Activated CD8-positive, alpha-beta memory T cell treated with anti-CD3 and anti-CD28 coated beads, Interleukin-2, amount 50 U/mL, for 4 hours (primary cell): Measurements from ENCODE around the gene SIRT6.
"Not testable (repeated sequence)": the region's sequence is repeated elsewhere in the genome, so short reads cannot be mapped to it uniquely, and the experiment has no call there.

Source experiments
- DNase-seq: peaks from one replicate; pipeline ENCODE4 v3.0.0-alpha.2; 2020

SIRT6 gene

DNA sequence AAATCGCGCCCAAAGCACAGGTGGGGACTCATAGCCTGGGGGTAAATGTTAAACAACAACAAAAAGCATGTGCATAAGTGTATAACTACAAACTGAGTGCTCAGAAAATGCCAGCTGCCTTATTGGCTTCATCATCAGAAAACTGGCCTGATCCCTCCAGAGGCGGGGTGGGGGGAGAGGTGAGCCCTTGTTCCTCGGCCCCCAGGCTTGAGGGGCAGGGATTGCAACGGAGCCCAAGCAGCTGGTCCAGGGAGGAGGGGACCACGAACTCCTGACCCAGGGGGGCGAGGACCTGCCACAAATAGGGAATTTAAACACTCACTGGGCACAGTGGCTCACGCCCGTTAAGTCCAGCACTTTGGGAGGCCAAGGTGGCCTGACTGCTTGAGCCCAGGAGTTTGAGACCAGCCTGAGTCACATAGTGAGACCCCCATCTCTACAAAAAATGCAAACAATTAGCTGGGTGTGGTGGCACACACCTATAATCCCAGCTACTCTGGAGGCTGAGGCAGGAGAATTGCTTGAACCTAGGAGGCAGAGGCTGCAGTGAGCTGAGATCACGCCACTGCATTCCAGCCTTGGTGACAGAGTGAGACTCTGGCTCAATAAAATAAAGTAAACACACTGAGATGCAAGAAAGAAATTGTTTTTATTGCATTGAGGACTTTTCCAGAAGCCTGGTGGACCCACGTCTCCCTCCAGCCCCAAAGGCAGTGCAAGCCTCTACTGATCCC lies 8.7 kb downstream of the SIRT6 start:
- DNase-seq = no peak

DNA sequence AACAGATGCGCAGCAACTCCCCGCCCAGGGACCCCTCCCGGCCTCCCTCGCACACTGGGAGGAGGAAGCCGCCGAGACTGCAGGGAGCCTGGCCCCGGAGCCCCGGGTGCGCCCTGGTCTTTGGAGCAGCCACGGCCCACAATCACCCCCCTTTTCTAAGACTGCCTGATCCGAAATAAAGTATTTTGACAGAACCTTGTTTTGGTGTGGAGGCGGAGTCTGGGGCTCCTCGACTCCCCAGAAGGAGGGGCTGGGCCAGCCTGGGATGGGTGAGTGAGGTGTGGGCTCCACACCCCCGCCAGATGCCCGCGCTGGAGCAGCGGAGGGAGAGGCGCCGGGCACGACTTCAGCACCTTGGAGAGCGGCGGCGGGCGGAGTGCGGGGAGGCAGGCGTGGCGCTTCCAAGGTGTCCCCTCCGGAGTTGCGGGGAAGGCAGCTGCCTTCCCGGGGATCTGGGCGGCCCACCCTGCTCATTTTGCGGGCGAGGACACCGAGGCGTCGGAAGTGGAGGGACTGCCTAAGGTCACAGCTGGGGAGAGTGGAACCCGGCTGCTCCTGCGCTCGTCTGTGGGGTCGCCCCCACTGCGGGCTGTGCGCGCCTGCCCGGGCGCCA lies 9.4 kb downstream of the SIRT6 start:
- peak; percentile 67 for DNase-seq

- DNase-seq = no peak
Measured at GRCh38 chr19:4171676-4172075, 10.7 kb downstream of the SIRT6 start.

- no peak for DNase-seq
Measured at GRCh38 chr19:4164262-4164661, 18.1 kb downstream of the SIRT6 start.

DNA sequence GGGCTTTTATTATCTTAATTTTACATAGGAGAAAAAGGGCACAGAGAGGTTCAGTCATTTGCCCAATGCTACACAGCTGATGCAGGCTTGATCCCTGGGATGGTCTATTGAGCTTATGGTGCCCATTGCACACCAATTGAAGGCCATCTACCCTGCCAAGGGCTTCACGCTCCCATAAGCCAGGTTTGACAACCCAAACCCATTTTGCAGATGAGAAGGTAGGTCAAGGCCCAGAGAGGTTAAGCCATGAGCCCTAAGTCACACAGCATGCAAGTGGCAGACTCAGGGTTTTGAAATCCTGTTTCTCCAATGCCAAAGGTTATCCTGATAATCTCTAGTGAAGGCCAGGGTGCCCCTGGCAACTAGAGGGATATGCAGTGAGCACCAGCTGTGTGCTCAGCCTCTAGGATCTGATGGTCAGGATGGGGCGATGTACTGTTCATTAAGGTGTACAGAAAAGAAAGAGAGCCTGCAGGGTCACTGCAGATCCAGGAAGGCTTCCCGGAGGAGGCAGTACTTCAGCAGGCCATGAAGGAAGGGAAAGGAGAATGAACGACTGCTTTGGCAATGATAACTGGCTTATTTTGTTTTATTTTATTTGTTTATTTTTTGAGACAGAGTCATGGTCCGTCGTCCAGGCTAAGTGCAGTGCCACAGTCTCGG lies 20.8 kb downstream of the SIRT6 start:
- DNase-seq = no peak

DNA sequence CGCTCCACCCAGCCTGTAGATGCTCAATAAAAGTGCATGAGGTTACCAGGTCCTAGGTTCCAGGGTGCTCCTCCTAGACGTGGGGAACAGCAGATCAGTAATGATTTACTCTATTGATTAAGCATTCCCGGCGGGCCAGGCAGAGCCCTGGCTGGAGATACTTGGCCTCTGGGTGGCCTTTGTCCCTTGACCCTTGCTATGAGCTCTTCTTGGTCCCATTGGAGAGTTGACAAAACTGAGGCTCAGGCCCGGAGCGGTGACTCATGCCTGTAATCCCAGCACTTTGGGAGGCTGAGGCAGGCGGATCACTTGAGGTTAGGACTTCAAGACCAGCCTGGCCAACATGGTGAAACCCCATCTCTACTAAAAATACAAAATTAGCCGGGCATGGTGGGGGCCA lies 24.4 kb downstream of the SIRT6 start:
- not testable (repeated sequence) for DNase-seq

GRCh38 chr19:4157164-4157563 lies 25.2 kb downstream of the SIRT6 start:
- DNase-seq = no peak

DNA sequence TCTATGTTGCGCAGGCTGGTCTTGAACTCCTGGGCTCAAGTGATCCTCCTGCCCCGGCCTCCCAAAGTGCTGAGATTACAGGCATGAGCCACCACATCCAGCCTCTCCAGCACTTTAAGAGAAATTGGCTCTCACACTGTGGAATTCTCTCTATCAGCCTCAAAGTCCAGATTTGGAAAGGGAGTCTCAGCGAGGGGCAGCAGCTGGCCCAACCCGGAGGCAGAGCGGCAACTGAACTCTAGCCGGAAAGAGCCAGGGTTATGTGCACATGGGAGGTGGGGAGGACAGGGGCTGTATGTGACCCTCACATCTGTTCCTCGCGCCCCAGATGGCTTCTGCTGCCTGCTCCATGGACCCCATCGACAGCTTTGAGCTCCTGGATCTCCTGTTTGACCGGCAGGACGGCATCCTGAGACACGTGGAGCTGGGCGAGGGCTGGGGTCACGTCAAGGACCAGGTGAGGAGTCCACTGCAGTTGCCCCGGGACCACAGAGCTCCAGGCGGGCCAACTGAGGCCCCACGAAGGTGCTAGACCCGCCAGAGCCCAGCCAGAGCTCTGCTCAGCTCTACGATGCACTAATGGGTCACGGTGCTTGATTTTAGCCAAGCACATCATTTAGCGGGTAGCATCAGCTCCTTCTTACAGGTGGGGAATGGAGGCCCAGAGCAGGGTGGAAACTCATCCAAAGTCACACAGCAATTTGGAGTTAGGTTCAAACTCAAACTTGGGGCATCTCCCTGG lies 27.6 kb downstream of the SIRT6 start:
- DNase-seq = no peak

DNA sequence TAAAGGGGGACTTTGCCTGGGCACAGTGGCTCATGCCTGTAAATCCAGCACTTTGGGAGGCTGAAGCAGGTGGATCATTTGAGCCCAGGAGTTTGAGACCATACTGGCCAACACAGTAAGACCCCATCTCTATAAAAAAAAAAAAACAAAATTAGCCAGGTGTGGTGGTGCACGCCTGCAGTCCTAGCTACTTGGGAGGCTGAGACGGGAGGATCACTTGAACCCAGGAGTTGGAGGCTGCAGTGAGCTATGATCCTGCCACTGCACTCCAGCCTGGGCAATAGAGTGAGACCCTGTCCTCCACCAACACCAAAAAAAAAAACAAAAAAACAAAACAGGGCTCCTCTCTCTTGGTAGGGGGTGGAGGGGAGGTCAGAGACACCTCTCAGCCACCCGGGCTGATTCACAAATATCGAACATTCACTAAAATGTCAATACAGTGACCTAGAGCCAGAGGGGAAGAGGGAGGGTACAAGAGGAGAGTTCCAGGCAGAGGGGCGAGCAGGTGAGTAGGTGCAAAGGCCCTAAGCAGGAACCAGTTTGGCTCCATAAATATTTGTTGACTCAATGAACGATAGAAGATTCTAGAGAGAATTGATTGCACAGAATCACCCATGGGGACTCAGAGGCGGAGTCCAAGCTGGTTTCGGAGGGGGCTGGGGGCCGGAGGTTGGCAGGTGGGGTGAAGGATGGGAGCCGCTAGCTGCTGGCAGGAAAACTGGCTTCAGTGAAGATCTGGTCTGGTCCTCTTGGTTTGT lies 29.9 kb downstream of the SIRT6 start:
- no peak for DNase-seq

DNA sequence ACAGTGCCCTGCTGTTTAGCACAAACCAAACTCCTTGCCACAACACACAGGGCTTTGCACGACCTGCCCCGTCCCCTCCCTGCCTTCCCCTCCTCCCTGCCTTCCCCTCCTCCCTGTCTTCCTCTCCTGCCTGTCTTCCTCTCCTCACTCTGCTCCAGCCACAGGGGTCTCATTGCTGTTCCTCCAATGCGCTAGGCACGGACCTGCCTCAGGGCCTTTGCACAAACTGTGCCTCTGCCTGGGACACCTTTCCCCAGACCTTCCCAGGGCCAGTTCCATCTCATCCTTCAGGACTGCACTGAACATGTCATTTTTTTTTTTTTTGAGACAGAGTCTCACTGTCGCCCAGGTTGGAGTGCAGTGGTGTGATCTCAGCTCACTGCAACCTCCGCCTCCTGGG lies 30.7 kb downstream of the SIRT6 start:
- no peak for DNase-seq

DNA sequence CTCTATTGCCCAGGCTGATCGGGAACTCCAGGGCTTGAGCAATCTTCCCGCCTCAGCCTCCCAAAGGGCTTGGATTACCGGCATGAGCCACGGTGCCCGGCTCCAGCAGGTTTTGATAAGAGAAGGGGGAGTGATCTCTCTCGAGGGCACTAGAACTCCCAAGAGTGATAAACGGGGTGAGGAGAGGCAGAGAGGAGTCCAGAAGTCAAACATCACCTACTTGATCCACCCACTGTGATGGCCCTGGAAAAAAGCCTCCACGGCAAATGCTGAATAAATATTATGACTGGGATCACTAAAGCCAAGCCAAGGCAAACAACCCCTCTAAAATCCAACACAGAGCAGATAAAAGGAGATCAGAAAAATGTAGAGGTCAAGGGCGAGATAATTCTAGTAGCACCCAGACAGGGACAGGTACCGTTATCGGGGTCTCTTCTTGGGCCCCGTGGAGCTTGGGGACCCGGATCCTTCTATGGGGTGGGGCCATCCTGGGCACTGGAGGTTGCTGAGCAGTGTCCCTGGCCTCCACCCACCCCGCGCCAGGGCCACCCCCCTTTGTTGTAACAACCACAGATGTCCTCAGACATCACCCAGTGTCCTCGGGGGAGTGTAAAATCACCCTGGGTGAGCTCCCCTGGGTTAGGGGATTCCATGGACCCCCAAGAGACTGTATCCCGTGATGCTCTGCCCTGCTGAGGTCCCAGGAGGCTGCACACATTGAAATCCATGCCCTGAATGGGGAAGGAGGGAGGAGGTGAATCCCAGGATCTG lies 32.7 kb downstream of the SIRT6 start:
- DNase-seq = no peak

DNA sequence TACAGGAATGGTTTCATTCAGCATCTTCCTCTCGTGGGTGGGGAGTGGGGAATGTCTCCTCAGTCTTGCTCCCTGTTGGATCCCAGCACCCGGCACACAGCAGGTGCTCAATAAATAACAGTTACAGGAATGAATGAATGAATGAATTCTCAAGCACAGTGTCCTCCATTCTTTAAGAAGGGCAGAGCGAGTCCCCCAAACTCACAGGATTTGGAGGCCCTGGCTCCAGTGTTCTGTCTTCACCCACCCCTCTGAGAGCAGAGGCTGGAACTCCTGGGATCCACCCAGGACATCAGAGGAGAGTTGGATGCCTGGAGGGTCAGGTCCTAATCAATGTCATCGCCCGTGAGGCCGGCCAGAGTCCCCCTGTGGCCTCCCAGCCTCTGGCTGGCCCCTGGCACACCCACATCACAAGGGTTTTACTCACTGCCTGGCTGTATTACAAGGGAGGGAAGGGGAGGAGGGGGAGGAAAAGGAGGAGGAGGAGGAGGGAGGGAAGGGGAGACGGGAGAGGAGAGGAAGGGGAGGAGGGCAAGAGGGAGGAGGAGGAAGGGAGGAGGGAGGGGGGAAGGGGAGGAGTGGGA lies 37.6 kb downstream of the SIRT6 start:
- DNase-seq = no peak

DNA sequence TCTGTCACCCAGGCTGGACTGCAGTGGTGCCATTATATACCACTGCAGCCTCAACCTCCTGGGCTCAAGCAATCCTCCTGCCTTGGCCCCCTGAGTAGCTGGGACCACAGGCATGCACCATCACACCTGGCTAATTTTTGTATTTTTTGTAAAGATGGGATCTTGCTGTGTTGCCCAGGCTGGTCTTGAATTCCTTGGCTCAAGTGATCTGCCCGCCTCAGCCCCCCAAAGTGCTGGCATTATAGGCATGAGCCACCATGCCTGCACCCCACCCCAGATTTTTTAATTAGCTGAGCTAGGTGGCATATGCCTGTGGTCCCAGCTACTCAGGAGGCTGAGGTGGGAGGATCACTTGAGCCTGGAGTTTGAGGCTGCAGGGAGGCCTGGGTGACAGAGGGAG lies 39.4 kb downstream of the SIRT6 start:
- not testable (repeated sequence) for DNase-seq

DNA sequence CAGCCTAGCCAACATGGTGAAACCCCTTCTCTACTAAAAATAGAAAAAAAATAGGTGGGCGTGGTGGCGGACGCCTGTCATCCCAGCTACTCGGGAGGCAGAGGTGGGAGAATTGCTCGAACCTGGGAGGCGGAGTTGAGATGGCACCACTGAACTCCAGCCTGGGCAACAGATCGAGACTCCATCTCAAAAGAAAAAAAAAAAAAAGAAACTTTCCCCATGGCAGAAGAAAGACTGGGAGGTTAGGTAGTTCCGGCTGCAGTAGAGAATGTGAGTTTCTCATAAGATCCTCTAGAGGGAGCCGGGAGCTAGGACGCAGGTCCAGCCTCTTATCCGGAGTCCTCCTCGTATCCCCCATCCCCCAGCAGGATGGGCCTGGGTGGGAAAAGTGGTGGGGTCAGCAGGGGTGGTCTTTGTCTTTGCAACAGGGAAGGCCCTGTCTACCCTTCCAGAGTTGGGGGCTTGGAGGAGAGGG lies 42.1 kb downstream of the SIRT6 start:
- no peak for DNase-seq

DNA sequence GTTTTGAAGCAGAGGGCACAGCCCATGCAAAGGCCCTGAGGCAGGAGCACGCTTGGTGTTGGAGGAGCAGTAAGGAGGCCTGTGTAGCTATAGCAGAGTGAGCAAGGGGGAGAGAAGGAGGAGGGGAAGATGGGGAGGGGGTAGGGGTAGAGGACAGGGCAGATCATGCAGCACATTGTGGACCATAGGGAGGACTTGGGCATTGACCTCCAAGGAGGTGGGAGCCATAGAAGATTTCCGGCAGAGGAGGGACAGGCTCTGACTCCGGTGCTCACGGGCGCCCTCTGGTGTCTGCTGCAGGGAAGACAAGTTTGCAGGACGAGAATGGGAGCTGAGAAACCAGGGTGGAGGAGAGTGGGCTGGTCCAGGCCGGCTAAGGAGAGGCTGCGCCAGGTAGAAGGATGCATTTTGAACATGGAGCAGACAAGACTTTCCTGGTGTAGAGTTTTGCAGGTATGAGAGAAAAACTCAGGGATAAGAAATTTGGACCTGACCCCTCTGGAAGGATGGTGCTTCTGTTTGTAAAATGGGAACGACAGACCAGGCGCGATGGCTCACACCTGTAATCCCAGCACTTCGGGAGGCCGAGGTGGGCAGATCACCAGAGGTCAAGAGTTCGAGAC lies 42.6 kb downstream of the SIRT6 start:
- DNase-seq = peak; percentile 91

GRCh38 chr19:4138445-4138844 lies 43.9 kb downstream of the SIRT6 start:
- no peak for DNase-seq

DNA sequence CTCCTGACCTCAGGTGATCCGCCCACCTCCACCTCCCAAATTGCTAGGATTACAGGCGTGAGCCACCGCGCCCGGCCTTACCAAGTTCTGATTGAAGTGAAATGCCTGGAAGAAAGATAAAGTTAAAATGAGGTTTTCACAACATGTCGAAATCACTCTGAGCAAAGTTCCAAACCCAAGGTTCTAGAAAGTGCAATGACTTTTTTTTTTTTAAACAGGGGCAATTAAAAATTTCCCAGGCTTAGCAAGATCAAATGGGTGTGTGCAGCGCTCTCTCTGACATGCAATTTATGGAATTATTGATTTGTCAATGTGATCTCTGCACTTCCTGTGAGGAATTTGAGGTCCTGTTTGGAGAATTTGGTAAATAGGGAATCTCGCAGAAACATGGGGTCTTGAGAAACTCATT lies 45.7 kb downstream of the SIRT6 start:
- no peak for DNase-seq

- not testable (repeated sequence) for DNase-seq
Measured at GRCh38 chr19:4135386-4135785, 47.0 kb downstream of the SIRT6 start.

GRCh38 chr19:4134351-4134750 lies 48.0 kb downstream of the SIRT6 start:
- no peak for DNase-seq

GRCh38 chr19:4130744-4131438 lies 51.5 kb downstream of the SIRT6 start:
- DNase-seq = no peak
